Motor neuron (in vitro differentiated cells): ENCODE measurements around the gene PAQR8. TPM values are rescaled to one million over a fixed set of nuclear protein-coding genes. Genes with fewer than 3 reads are reported as not detected.
"Not testable (repeated sequence)": the region's sequence is repeated elsewhere in the genome, so short reads cannot be mapped to it uniquely, and the experiment has no call there.

Experiments
- ATAC-seq, 8 experiments: fragments of 200-7000 bp; cut with Tn5 transposase; replicated peaks in 6 of 8; 2 replicates each; pipeline ENCODE4 v1.8.0; 2021; ENCODE audit warnings: mild to moderate bottlenecking in 8 of 8, moderate library complexity in 8 of 8
- H3K27ac ChIP-seq, 2 donors: fragments of 250-450 bp; sonication (Bioruptor Pico); 2 replicates each; pipeline ENCODE4 v1.9.0; 2021; ENCODE audit warnings: antibody characterized with exemption in 2 of 2, mild to moderate bottlenecking in 2 of 2, moderate library complexity in 1 of 2
- H3K4me1 ChIP-seq, 2 donors: fragments of 250-450 bp; sonication (Bioruptor Pico); replicated peaks in 1 of 2; 2 replicates each; pipeline ENCODE4 v1.6.1; 2021; ENCODE audit warnings: antibody characterized with exemption in 2 of 2, mild to moderate bottlenecking in 2 of 2, moderate library complexity in 1 of 2
- H3K4me3 ChIP-seq, 5 donors: fragments of 250-450 bp; sonication (Bioruptor Pico); 2 replicates each; pipeline ENCODE4 v1.9.0; 2021; ENCODE audit warnings: antibody characterized with exemption in 5 of 5, mild to moderate bottlenecking in 5 of 5, moderate library complexity in 4 of 5
- WGBS, 10 experiments: fragments of 450-650 bp; shearing (Covaris generic); methylation state at CpG; one replicate each; pipeline ENCODE4 v1.0.0; 2022; 5-methylcytosine and 5-hydroxymethylcytosine counted together
- in situ Hi-C, 9 experiments: fragments of 400-800 bp; cut with MboI; loops; one replicate each; pipeline ENCODE4 v1.15.0; 2021; ENCODE audit warnings: low sequenced_read_pairs in 9 of 9, low pct_unique_long_range_greater_than_20kb in 2 of 9; ENCODE audit not compliant: unreplicated experiment in 9 of 9
- total RNA-seq, 8 experiments: library from RNA; unstranded; fragments of 300-600 nt; gene quantifications; 2 replicates each; pipeline versions ENCODE4 v1.2.3 to v1.2.4, GENCODE V29; 2022

PAQR8 gene
- total RNA-seq, 8 experiments from 2014 or later = 0.67 to 17.9 (median 5.2) TPM

GRCh38 chr6:52419809-52420667 is 58.1 kb downstream of the PAQR8 start, which contains the start of gene EFHC1:
Gene EFHC1 (plus strand): TSS chr6:52420342. CDS start chr6:52420411, 69 bp downstream.
- peak within 1 kb of the TSS; percentile 43 to 69 (median 58) for H3K4me3 ChIP-seq
- peak within 1 kb of the TSS; percentile 76 to 90 for H3K27ac ChIP-seq
- WGBS, 10 experiments = 0 to 17% (median 1%) methylated on average over 3 to 19 of the region's 57 CpGs
- in situ Hi-C loops = loop anchor here (5.0 to 25.0 kb wide), 7 partner anchors 133 to 245 kb away; partner anchors contain the start of genes MCM3 (in 1 of the 9), TMEM14A (in 1 of the 9) and TRAM2 (in 1 of the 9)
- H3K4me1 ChIP-seq = peaks cover 8 to 12% of the 10 kb centered on the region in 2 donors
- peak; percentile 75 to 94 (median 93) for ATAC-seq

- peak overlapping the region; percentile 0 to 7 for H3K27ac ChIP-seq
These were observed 58.9 kb downstream of the PAQR8 start for GRCh38 chr6:52420668-52421358.

GRCh38 chr6:52422156-52422555 is 60.2 kb downstream of the PAQR8 start:
- WGBS, 10 experiments = 69 to 100% (median 100%) methylated on average over 1 to 2 of the region's 2 CpGs; no CpG with 5 or more reads in 1 of the 10 experiments
- H3K4me3 ChIP-seq = no peak overlapping the region
- in situ Hi-C loops = loop anchor here in 3 of 9 experiments (25.0 kb wide), 3 partner anchors 135 to 240 kb away; partner anchors contain the start of genes MCM3 (in 1 of the 3), TMEM14A (in 1 of the 3) and TRAM2 (in 1 of the 3)
- ATAC-seq = no peak
- H3K27ac ChIP-seq = no peak overlapping the region
- H3K4me1 ChIP-seq = peaks cover 6 to 12% of the 10 kb centered on the region in 2 donors

More at GRCh38 chr6:52420668-52421358, 58.9 kb downstream of the PAQR8 start:
- in situ Hi-C loops = loop anchor here in 3 of 9 experiments (25.0 kb wide), 3 partner anchors 134 to 241 kb away; partner anchors contain the start of genes MCM3 (in 1 of the 3), TMEM14A (in 1 of the 3) and TRAM2 (in 1 of the 3)
- peak; percentile 3 to 32 (median 18) for ATAC-seq
- peaks cover 8 to 12% of the 10 kb centered on the region in 2 donors for H3K4me1 ChIP-seq
- peak overlapping the region; percentile 43 to 69 (median 58) for H3K4me3 ChIP-seq
- WGBS, 10 experiments = 0 to 4% (median 1%) methylated on average over 4 to 19 of the region's 21 CpGs

GRCh38 chr6:52423448-52423847 is 61.5 kb downstream of the PAQR8 start:
- WGBS, 10 experiments = 52 to 93% (median 75%) methylated on average over 2 to 3 of the region's 3 CpGs; no CpG with 5 or more reads in 3 of the 10 experiments
- Histone ChIP-seq H3K4me1 (peaks cover 4 to 12% of the 10 kb centered on the region in 2 donors), H3K4me3 (no peak overlapping the region), H3K27ac (no peak overlapping the region)
- in situ Hi-C loops = loop anchor here in 3 of 9 experiments (25.0 kb wide), 3 partner anchors 136 to 239 kb away; partner anchors contain the start of genes MCM3 (in 1 of the 3), TMEM14A (in 1 of the 3) and TRAM2 (in 1 of the 3)
- ATAC-seq = no peak

GRCh38 chr6:52423971-52424381 is 62.0 kb downstream of the PAQR8 start:
- Histone ChIP-seq H3K27ac (no peak overlapping the region), H3K4me3 (no peak overlapping the region), H3K4me1 (peaks cover 4 to 12% of the 10 kb centered on the region in 2 donors)
- in situ Hi-C loops = loop anchor here in 3 of 9 experiments (25.0 kb wide), 3 partner anchors 137 to 238 kb away; partner anchors contain the start of genes MCM3 (in 1 of the 3), TMEM14A (in 1 of the 3) and TRAM2 (in 1 of the 3)
- 40 to 100% (median 86%) methylated on average over 1 to 8 of the region's 8 CpGs; no CpG with 5 or more reads in 3 of the 10 experiments for WGBS, 10 experiments
- ATAC-seq = peak in 1 of 8 experiments; percentile 15

GRCh38 chr6:52424513-52424912 is 62.6 kb downstream of the PAQR8 start:
- Histone ChIP-seq H3K4me1 (peaks cover 0 to 8% of the 10 kb centered on the region in 2 donors), H3K4me3 (no peak overlapping the region), H3K27ac (no peak overlapping the region)
- no peak for ATAC-seq
- in situ Hi-C loops = loop anchor here in 3 of 9 experiments (25.0 kb wide), 3 partner anchors 137 to 238 kb away; partner anchors contain the start of genes MCM3 (in 1 of the 3), TMEM14A (in 1 of the 3) and TRAM2 (in 1 of the 3)
- 86 to 100% (median 96%) methylated on average over 1 to 2 of the region's 2 CpGs; no CpG with 5 or more reads in 2 of the 10 experiments for WGBS, 10 experiments

GRCh38 chr6:52426667-52427066 is 64.7 kb downstream of the PAQR8 start:
- in situ Hi-C loops = no loop called here

GRCh38 chr6:52433294-52433693 is 71.3 kb downstream of the PAQR8 start:
- H3K27ac ChIP-seq, H3K4me1 ChIP-seq, in situ Hi-C loops, H3K4me3 ChIP-seq, ATAC-seq: not testable (repeated sequence)
- 70 to 100% (median 84%) methylated on average over 1 to 2 of the region's 4 CpGs; no CpG with 5 or more reads in 5 of the 10 experiments for WGBS, 10 experiments

More at GRCh38 chr6:52426667-52427066, 64.7 kb downstream of the PAQR8 start:
- Histone ChIP-seq H3K4me3 (no peak overlapping the region), H3K27ac (no peak overlapping the region), H3K4me1 (peaks cover 0 to 3% of the 10 kb centered on the region in 2 donors)
- no peak for ATAC-seq

- in situ Hi-C loops = no loop called here
- 27 to 100% (median 100%) methylated on average over 1 of the region's 1 CpG; no CpG with 5 or more reads in 4 of the 10 experiments for WGBS, 10 experiments
These were observed 73.4 kb downstream of the PAQR8 start for GRCh38 chr6:52435345-52435744.

GRCh38 chr6:52438926-52439325 is 77.0 kb downstream of the PAQR8 start:
- no peak overlapping the region for H3K27ac ChIP-seq
- 50 to 100% (median 94%) methylated on average over 1 to 2 of the region's 2 CpGs for WGBS, 10 experiments
- H3K4me3 ChIP-seq = no peak overlapping the region
- in situ Hi-C loops = no loop called here
- H3K4me1 ChIP-seq = no peaks in the 10 kb centered on the region
- no peak for ATAC-seq

More at GRCh38 chr6:52435345-52435744, 73.4 kb downstream of the PAQR8 start:
- H3K4me1 ChIP-seq = no peaks in the 10 kb centered on the region
- H3K4me3 ChIP-seq = no peak overlapping the region
- no peak overlapping the region for H3K27ac ChIP-seq
- no peak for ATAC-seq

- Histone ChIP-seq H3K4me3 (no peak overlapping the region), H3K4me1 (no peaks in the 10 kb centered on the region), H3K27ac (no peak overlapping the region)
- no peak for ATAC-seq
- in situ Hi-C loops = no loop called here
- 67 to 100% (median 75%) methylated on average over 2 of the region's 2 CpGs; no CpG with 5 or more reads in 5 of the 10 experiments for WGBS, 10 experiments
These were observed 92.6 kb downstream of the PAQR8 start for GRCh38 chr6:52454556-52454955.

- no peak overlapping the region for H3K27ac ChIP-seq
- no peaks in the 10 kb centered on the region for H3K4me1 ChIP-seq
- H3K4me3 ChIP-seq = no peak overlapping the region
- in situ Hi-C loops = no loop called here
- WGBS, 10 experiments = 85 to 97% (median 94%) methylated on average over 2 of the region's 2 CpGs; no CpG with 5 or more reads in 2 of the 10 experiments
- ATAC-seq = no peak
These were observed 95.1 kb downstream of the PAQR8 start for GRCh38 chr6:52457096-52457495.
